Chondrocyte (in vitro differentiated cells): ENCODE results near the gene EEF2K. TPM values are rescaled to one million over a fixed set of nuclear protein-coding genes. Genes with fewer than 3 reads are reported as not detected.

ENCODE experiments used
- DNase-seq: peaks from one replicate; pipeline ENCODE4 v3.0.0; 2021; ENCODE audit warnings: mixed read lengths, low spot score
- H3K27ac Mint-ChIP-seq: one replicate; pipeline ENCODE4 v1.8.0; 2021; ENCODE audit warnings: mild to moderate bottlenecking, moderate library complexity, mixed read lengths; ENCODE audit not compliant: unreplicated experiment
- H3K27me3 Mint-ChIP-seq: 2 replicates; pipeline ENCODE4 v1.8.0; 2021; ENCODE audit warnings: low read depth, mixed read lengths
- H3K36me3 Mint-ChIP-seq: 2 replicates; pipeline ENCODE4 v1.8.0; 2021; ENCODE audit warnings: low read depth, mixed read lengths
- H3K4me1 Mint-ChIP-seq: 2 replicates; pipeline ENCODE4 v1.8.0; 2021; ENCODE audit warnings: low read depth, mild to moderate bottlenecking, mixed read lengths
- H3K4me3 Mint-ChIP-seq: one replicate; pipeline ENCODE4 v1.8.0; 2021; ENCODE audit warnings: mild to moderate bottlenecking, moderate library complexity, mixed read lengths; ENCODE audit not compliant: unreplicated experiment
- H3K9me3 Mint-ChIP-seq: 2 replicates; pipeline ENCODE4 v1.8.0; 2021; ENCODE audit warnings: low read depth, mixed read lengths
- total RNA-seq: library from RNA; stranded (reverse); gene quantifications from 3 replicates; pipeline ENCODE4 v1.2.1, GENCODE V29; 2021
- TF ChIP-seq, protein P1 (sequence below): fragments of 200-600 bp; sonication (generic); IDR thresholded peaks from 2 replicates; pipeline ENCODE4 v1.5.0; 2021; ENCODE audit warnings: antibody characterized with exemption, mild to moderate bottlenecking, moderate library complexity

The EEF2K gene
- total RNA-seq, 1 donor from 2014 or later = 32.6 TPM

DNA sequence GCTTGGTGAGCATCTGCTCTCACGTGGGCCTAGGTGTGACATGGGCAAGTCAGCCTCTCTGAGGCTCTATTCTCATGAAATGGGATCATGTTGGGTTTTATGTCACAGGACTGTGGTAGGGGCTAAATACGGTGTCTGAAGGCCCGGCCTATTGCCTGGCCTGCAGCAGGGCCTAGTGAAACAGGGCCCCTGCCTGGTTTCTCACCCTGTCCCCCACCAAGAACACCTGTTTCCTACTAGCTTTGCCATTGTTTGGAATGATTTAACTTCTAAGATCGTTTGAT is 120.2 kb downstream of the EEF2K start:
- Mint-ChIP-seq H3K4me3 (no peak overlapping the region), H3K27ac (no peak overlapping the region), H3K27me3 (no peaks in the 10 kb centered on the region), H3K9me3 (no peaks in the 10 kb centered on the region), H3K4me1 (peaks cover under 1% of the 10 kb centered on the region), H3K36me3 (peaks cover 6% of the 10 kb centered on the region)
- no peak for DNase-seq
- TF ChIP-seq, protein P1, sequence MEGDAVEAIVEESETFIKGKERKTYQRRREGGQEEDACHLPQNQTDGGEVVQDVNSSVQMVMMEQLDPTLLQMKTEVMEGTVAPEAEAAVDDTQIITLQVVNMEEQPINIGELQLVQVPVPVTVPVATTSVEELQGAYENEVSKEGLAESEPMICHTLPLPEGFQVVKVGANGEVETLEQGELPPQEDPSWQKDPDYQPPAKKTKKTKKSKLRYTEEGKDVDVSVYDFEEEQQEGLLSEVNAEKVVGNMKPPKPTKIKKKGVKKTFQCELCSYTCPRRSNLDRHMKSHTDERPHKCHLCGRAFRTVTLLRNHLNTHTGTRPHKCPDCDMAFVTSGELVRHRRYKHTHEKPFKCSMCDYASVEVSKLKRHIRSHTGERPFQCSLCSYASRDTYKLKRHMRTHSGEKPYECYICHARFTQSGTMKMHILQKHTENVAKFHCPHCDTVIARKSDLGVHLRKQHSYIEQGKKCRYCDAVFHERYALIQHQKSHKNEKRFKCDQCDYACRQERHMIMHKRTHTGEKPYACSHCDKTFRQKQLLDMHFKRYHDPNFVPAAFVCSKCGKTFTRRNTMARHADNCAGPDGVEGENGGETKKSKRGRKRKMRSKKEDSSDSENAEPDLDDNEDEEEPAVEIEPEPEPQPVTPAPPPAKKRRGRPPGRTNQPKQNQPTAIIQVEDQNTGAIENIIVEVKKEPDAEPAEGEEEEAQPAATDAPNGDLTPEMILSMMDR = no peak

DNA sequence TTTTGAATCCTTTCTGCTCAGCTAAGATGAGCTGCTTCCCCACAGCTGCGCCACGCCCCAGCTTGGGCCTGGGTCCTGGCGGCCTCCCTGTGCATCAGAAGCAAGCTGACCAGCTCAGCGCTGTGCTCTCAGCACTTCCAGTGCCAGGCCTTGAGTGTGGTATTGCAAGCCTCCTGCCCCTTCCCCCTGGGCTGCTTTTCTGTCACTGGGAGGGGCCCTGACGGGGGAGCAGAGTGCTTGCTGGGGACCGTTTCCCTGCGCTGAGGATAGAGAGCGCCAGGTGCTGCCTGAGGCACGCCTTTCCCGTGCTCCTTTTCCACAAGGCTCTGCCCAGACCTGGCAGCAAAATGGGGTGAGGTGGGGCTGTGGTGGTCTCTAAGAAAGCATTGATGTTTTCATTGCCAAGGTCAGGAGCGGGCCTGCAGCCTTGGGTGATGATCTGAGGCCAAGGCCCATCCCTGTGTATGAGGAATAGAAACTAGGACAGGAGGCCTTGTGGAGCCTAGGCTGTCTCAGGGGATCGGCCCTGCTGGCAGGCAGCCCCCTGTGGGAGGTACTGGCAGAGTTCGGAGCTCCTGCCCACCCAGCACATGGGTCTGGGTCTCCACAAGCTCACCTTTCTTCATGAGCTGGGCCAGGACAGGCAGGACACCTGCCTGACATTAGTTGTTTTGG is 120.8 kb downstream of the EEF2K start:
- Mint-ChIP-seq H3K27me3 (no peaks in the 10 kb centered on the region), H3K36me3 (peaks cover 12% of the 10 kb centered on the region), H3K4me1 (no peaks in the 10 kb centered on the region), H3K27ac (peak overlapping the region; percentile 45), H3K4me3 (no peak overlapping the region), H3K9me3 (no peaks in the 10 kb centered on the region)
- no peak for DNase-seq
- TF ChIP-seq, protein P1 = no peak

DNA sequence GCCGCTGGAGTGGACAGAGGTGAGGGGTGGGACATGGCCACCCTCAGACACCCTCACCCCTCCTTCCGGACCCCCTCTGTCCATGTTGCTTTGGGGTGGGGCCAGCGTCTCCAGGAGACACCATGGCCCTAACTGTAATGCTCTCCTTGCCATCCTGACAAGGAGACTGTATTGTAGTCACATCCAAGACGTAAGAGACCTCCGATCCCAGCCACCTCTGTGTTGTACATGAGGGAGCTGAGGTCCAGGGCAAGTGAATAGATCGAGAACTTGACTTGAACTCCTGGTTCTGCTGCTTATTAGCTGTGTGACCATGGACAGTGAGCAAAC is 121.3 kb downstream of the EEF2K start:
- H3K27me3 Mint-ChIP-seq = no peaks in the 10 kb centered on the region
- TF ChIP-seq, protein P1 = no peak
- DNase-seq = no peak
- no peak overlapping the region for H3K4me3 Mint-ChIP-seq
- H3K9me3 Mint-ChIP-seq = no peaks in the 10 kb centered on the region
- H3K27ac Mint-ChIP-seq = no peak overlapping the region
- peaks cover 12% of the 10 kb centered on the region for H3K36me3 Mint-ChIP-seq
- no peaks in the 10 kb centered on the region for H3K4me1 Mint-ChIP-seq

DNA sequence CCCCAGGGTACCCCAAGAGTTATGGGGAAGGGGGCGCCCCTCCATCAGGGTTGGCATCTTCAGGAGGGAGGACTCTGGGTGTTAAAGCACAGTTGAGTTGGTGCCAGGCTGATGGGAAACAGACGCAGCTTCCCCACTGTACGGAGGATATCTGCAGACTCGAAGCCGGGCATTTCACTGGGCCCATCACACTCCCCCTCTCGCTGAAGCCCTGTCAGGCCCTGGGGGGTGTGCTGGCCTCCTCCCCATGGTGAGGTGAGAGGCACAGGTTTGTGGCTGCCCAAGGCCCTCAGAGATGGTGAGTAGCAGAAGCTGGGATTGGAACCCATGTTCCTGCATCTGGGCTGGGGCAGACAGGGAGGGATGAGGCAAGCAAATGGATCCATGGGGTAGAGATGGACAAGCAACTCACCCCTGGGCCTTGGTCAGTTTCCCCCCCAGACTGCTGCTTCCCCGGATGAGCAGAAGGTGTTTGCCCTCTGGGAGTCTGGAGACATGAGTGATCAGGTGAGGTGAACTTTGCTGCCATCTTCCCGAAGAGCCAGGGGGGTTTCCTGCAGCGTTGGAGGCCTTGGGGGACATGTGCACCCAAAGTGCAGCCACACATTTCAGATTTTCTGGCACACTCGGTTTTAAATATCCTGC is 122.1 kb downstream of the EEF2K start:
- no peak for DNase-seq
- H3K9me3 Mint-ChIP-seq = no peaks in the 10 kb centered on the region
- H3K36me3 Mint-ChIP-seq = peaks cover 12% of the 10 kb centered on the region

DNA sequence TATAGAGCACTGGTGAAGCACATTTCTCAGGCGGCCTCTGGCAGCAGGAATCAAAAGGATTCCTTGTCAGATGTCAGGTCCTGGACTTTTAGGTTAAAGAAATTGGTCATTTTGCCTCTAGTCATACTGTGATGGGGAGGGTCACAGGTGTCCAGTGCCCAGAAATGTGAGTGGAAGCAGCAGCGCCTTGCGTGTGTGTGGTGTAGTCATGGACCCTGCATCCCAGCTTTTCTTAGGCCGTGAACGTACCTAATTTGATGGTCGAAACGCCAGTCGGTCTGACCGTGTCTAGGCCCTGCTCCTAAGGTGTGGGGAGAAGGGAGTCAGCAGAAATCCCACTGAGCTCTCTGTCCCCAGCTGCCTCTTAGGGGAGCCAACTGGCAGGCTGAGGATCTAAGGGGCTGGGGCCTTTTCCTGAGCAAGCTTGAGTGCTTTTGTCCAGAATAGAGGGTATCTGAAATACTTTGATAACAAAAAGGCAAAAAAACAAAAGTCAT is 123.2 kb downstream of the EEF2K start:
- Mint-ChIP-seq H3K9me3 (no peaks in the 10 kb centered on the region), H3K4me3 (no peak overlapping the region), H3K36me3 (peaks cover 19% of the 10 kb centered on the region), H3K27me3 (no peaks in the 10 kb centered on the region), H3K4me1 (no peaks in the 10 kb centered on the region), H3K27ac (no peak overlapping the region)
- DNase-seq = no peak
- TF ChIP-seq, protein P1 = no peak

More for the DNA sequence above, 122.1 kb downstream of the EEF2K start:
- no peak overlapping the region for H3K4me3 Mint-ChIP-seq
- TF ChIP-seq, protein P1 = no peak
- H3K27me3 Mint-ChIP-seq = no peaks in the 10 kb centered on the region
- no peak overlapping the region for H3K27ac Mint-ChIP-seq
- no peaks in the 10 kb centered on the region for H3K4me1 Mint-ChIP-seq
